Ectodermal cell (in vitro differentiated cells): Measurements from ENCODE around the gene PPY.

ENCODE experiments used
- H3K27ac ChIP-seq: 2 replicates; pipeline ENCODE4 v1.7.0; 2013; ENCODE audit warnings: mild to moderate bottlenecking, low read depth, low read length; ENCODE audit not compliant: insufficient read depth, poor library complexity, severe bottlenecking
- H3K27me3 ChIP-seq: 2 replicates; pipeline ENCODE4 v1.7.0; 2013; ENCODE audit warnings: mild to moderate bottlenecking, low read length; ENCODE audit not compliant: insufficient read depth, control insufficient read depth, poor library complexity, severe bottlenecking
- H3K36me3 ChIP-seq: one replicate; pipeline ENCODE4 v1.7.0; 2013; ENCODE audit warnings: low read length; ENCODE audit not compliant: control insufficient read depth, insufficient read depth
- H3K4me1 ChIP-seq: one replicate; pipeline ENCODE4 v1.7.0; 2013; ENCODE audit warnings: low read length; ENCODE audit not compliant: control insufficient read depth, insufficient read depth
- H3K4me3 ChIP-seq: 2 replicates; pipeline ENCODE4 v1.7.0; 2013; ENCODE audit warnings: low read depth, low read length, control low read depth; ENCODE audit not compliant: insufficient read depth
- H3K9me3 ChIP-seq: 2 replicates; pipeline ENCODE4 v1.7.0; 2013; ENCODE audit warnings: mild to moderate bottlenecking, low read length, moderate library complexity; ENCODE audit not compliant: control insufficient read depth
- WGBS, 2 experiments: methylation state at CpG; one replicate each; pipeline ENCODE4 v1.1.7; 2013; ENCODE audit warnings: missing lambda C conversion rate in 2 of 2; 5-methylcytosine and 5-hydroxymethylcytosine counted together

Gene PPY

GRCh38 chr17:43917348-43918025 lies 24.8 kb downstream of the PPY start:
- Histone ChIP-seq H3K27ac (no peak overlapping the region), H3K9me3 (no peaks in the 10 kb centered on the region), H3K4me1 (peaks cover 6% of the 10 kb centered on the region), H3K36me3 (no peaks in the 10 kb centered on the region), H3K4me3 (no peak overlapping the region), H3K27me3 (no peaks in the 10 kb centered on the region)
- WGBS, 2 experiments: 78 to 79% methylated on average over 43 of the region's 43 CpGs

GRCh38 chr17:43917016-43917347 lies 25.3 kb downstream of the PPY start:
- Histone ChIP-seq H3K4me1 (peaks cover 6% of the 10 kb centered on the region), H3K27me3 (no peaks in the 10 kb centered on the region), H3K9me3 (no peaks in the 10 kb centered on the region), H3K4me3 (no peak overlapping the region), H3K36me3 (no peaks in the 10 kb centered on the region), H3K27ac (no peak overlapping the region)
- WGBS, 2 experiments: 94% methylated on average over 8 of the region's 8 CpGs

- WGBS, 2 experiments: 88% methylated on average over 4 of the region's 4 CpGs
- Histone ChIP-seq H3K9me3 (no peaks in the 10 kb centered on the region), H3K27ac (no peak overlapping the region), H3K36me3 (no peaks in the 10 kb centered on the region), H3K27me3 (no peaks in the 10 kb centered on the region), H3K4me3 (no peak overlapping the region), H3K4me1 (peaks cover 6% of the 10 kb centered on the region)
Observed at GRCh38 chr17:43916385-43916784, 25.9 kb downstream of the PPY start.

- H3K27me3 ChIP-seq: no peaks in the 10 kb centered on the region
- WGBS, 2 experiments: 86 to 90% methylated on average over 3 of the region's 3 CpGs
- H3K36me3 ChIP-seq: no peaks in the 10 kb centered on the region
- H3K9me3 ChIP-seq: no peaks in the 10 kb centered on the region
- peaks cover 6% of the 10 kb centered on the region for H3K4me1 ChIP-seq
- no peak overlapping the region for H3K27ac ChIP-seq
- no peak overlapping the region for H3K4me3 ChIP-seq
Observed at GRCh38 chr17:43915559-43915958, 26.7 kb downstream of the PPY start.

GRCh38 chr17:43914451-43914850 lies 27.8 kb downstream of the PPY start:
- Histone ChIP-seq H3K27me3 (no peaks in the 10 kb centered on the region), H3K36me3 (no peaks in the 10 kb centered on the region), H3K27ac (no peak overlapping the region), H3K4me3 (no peak overlapping the region), H3K9me3 (no peaks in the 10 kb centered on the region), H3K4me1 (peaks cover 6% of the 10 kb centered on the region)
- 91 to 96% methylated on average over 1 to 2 of the region's 2 CpGs for WGBS, 2 experiments

- Histone ChIP-seq H3K27ac (no peak overlapping the region), H3K4me3 (no peak overlapping the region), H3K36me3 (no peaks in the 10 kb centered on the region), H3K9me3 (no peaks in the 10 kb centered on the region), H3K27me3 (peaks cover 1% of the 10 kb centered on the region), H3K4me1 (peaks cover 7% of the 10 kb centered on the region)
- 90 to 93% methylated on average over 6 of the region's 6 CpGs for WGBS, 2 experiments
Observed at GRCh38 chr17:43913584-43913983, 28.7 kb downstream of the PPY start.

- 60 to 61% methylated on average over 4 of the region's 4 CpGs for WGBS, 2 experiments
- no peaks in the 10 kb centered on the region for H3K36me3 ChIP-seq
Observed at GRCh38 chr17:43912635-43913304, 29.5 kb downstream of the PPY start.

GRCh38 chr17:43911904-43912303 lies 30.4 kb downstream of the PPY start:
- Histone ChIP-seq H3K27me3 (peaks cover 4% of the 10 kb centered on the region), H3K4me1 (peaks cover 10% of the 10 kb centered on the region), H3K36me3 (no peaks in the 10 kb centered on the region), H3K4me3 (no peak overlapping the region), H3K27ac (no peak overlapping the region), H3K9me3 (no peaks in the 10 kb centered on the region)
- WGBS, 2 experiments: 90 to 92% methylated on average over 8 of the region's 8 CpGs

More at GRCh38 chr17:43912635-43913304, 29.5 kb downstream of the PPY start:
- Histone ChIP-seq H3K27me3 (peaks cover 4% of the 10 kb centered on the region), H3K4me1 (peaks cover 10% of the 10 kb centered on the region), H3K4me3 (no peak overlapping the region), H3K27ac (no peak overlapping the region), H3K9me3 (no peaks in the 10 kb centered on the region)

- 67 to 76% methylated on average over 7 of the region's 7 CpGs for WGBS, 2 experiments
- Histone ChIP-seq H3K9me3 (no peaks in the 10 kb centered on the region), H3K27me3 (peaks cover 4% of the 10 kb centered on the region)
Observed at GRCh38 chr17:43909537-43910231, 32.6 kb downstream of the PPY start.

DNA sequence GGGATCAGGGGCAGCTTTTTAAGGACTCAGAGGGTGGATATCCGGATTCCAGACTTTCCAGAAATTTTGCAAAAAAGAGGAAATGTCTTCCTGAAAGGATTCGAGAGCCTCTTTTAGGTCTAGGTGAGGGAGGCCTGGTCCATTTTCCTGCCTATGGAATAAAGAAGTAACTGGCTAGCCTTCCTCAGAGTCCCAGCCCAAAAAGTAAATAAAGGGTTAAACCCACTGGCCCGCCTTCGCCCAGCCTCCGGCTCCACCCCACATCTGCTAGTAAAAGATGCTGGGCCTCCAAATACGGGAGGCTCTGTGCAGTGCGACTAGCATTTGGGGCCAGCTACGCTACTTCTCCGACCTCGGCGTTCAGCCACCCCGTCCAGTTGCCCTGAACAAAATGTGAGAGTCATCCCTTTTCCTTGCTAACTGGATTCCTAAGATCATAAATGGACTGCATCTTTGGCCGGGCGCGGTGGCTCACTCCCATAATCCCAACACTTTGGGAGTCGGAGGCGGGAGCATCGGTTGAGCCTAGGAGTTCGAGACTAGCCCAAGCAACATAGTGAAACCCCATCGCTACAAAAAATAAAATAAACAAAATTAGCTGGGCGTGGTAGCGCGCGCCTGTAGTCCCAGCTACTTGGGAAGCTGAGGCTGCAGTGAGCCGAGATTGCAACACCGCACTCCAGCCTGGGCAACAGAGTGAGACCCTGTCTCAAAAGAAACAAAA lies 34.1 kb downstream of the PPY start:
- Histone ChIP-seq H3K4me1 (peaks cover 25% of the 10 kb centered on the region), H3K36me3 (no peaks in the 10 kb centered on the region), H3K27ac (peak overlapping the region; percentile 71), H3K9me3 (no peaks in the 10 kb centered on the region), H3K27me3 (peaks cover 4% of the 10 kb centered on the region), H3K4me3 (peak overlapping the region; percentile 80)
- 14 to 17% methylated on average over 26 of the region's 26 CpGs for WGBS, 2 experiments

More at GRCh38 chr17:43909537-43910231, 32.6 kb downstream of the PPY start:
- Histone ChIP-seq H3K4me1 (peaks cover 20% of the 10 kb centered on the region), H3K27ac (no peak overlapping the region), H3K36me3 (no peaks in the 10 kb centered on the region), H3K4me3 (no peak overlapping the region)
